ENCODE results near the gene INCA1. TPM values are rescaled to one million over a fixed set of nuclear protein-coding genes. Genes with fewer than 3 reads are reported as not detected.

The INCA1 gene
- polyA plus RNA-seq, 1 of the 3 experiments (the other 2 are of a cell fraction) = 1.2 TPM

- no peak overlapping the region for H3K4me3 ChIP-seq (ENCODE audit: low read depth in 2 of 2, low read length in 1 of 2)
- no peak overlapping the region for H3K27ac ChIP-seq (ENCODE audit: low read depth in 2 of 2, low read length in 1 of 2)
- no peak overlapping the region for H3K9ac ChIP-seq
- no peak overlapping the region for H2AFZ ChIP-seq (ENCODE audit: low read depth)
- CTCF ChIA-PET = interaction anchor here (1.1 to 6.6 kb wide), 5 partner anchors 7 to 89 kb away, joined by 3 to 52 read pairs (median 4); partner anchors contain the start of genes CHRNE and KIF1C
- H3F3A ChIP-seq (replicated peaks; ENCODE audit: insufficient read depth) = peaks cover 7% of the 10 kb centered on the region
- H3K36me3 ChIP-seq (replicated peaks in 1 of 2; ENCODE audit: control insufficient read depth in 1 of 2, insufficient read depth in 2 of 2, low read length in 1 of 2) = peaks cover 23 to 42% of the 10 kb centered on the region in 2 experiments
- TF ChIP-seq RCOR1 (IDR thresholded peaks at IDR 0.05; ENCODE audit: low read length) (no peak), USF1 (IDR thresholded peaks at IDR 0.05; ENCODE audit: borderline replicate concordance, low read depth) (no peak), FOSL2 (IDR thresholded peaks at IDR 0.05; ENCODE audit: borderline replicate concordance, low read depth) (no peak), EP300 (IDR thresholded peaks at IDR 0.05; ENCODE audit: borderline replicate concordance in 1 of 2, low read depth in 1 of 2, low read length in 1 of 2) (no peak), IRF3 (IDR thresholded peaks at IDR 0.05; ENCODE audit: low read depth, low read length) (no peak), POLR2AphosphoS5 (IDR thresholded peaks at IDR 0.05; ENCODE audit: low read depth, low read length) (no peak), TAF1 (IDR thresholded peaks at IDR 0.05; ENCODE audit: borderline replicate concordance, low read depth, low read length) (no peak), YY1 (IDR thresholded peaks at IDR 0.05; ENCODE audit: low read depth) (no peak), TCF12 (IDR thresholded peaks at IDR 0.05) (no peak), EZH2phosphoT487 (IDR thresholded peaks at IDR 0.05; ENCODE audit: borderline replicate concordance, low read depth) (no peak), MXI1 (IDR thresholded peaks at IDR 0.05; ENCODE audit: low read depth, low read length) (no peak)
- no peaks in the 10 kb centered on the region for H3K9me3 ChIP-seq
- no peak for DNase-seq
- no peaks in the 10 kb centered on the region for H3K27me3 ChIP-seq (ENCODE audit: insufficient read depth)
- H3K9me2 ChIP-seq = no peaks in the 10 kb centered on the region
- H3K4me1 ChIP-seq (ENCODE audit: control insufficient read depth in 1 of 2, insufficient read depth in 2 of 2, low read depth in 1 of 2, low read length in 1 of 2) = peaks cover 9 to 14% of the 10 kb centered on the region in 2 experiments; a peak in 2 of 4 replicates
- peaks cover 18% of the 10 kb centered on the region for H3K79me2 ChIP-seq (ENCODE audit: insufficient read depth)
- whole genome bisulfite sequencing (ENCODE audit: low lambda C conversion rate) = 89% methylated on average over 8 of the region's 10 CpGs
- no peak overlapping the region for H3K4me2 ChIP-seq
- POLR2A ChIA-PET = no interaction called here
- H4K20me1 ChIP-seq (ENCODE audit: insufficient read depth) = no peaks in the 10 kb centered on the region
Observed at GRCh38 chr17:4973256-4974114, 23.8 kb downstream of the INCA1 start.

GRCh38 chr17:4972752-4973151 lies 24.6 kb downstream of the INCA1 start:
- Histone ChIP-seq H3F3A (replicated peaks; ENCODE audit: insufficient read depth) (peaks cover 7% of the 10 kb centered on the region), H3K9me3 (no peaks in the 10 kb centered on the region), H3K36me3 (replicated peaks in 1 of 2; ENCODE audit: control insufficient read depth in 1 of 2, insufficient read depth in 2 of 2, low read length in 1 of 2) (peaks cover 18 to 35% of the 10 kb centered on the region in 2 experiments), H3K4me3 (ENCODE audit: low read depth in 2 of 2, low read length in 1 of 2) (no peak overlapping the region), H3K4me2 (no peak overlapping the region), H3K79me2 (ENCODE audit: insufficient read depth) (peaks cover 22% of the 10 kb centered on the region), H2AFZ (ENCODE audit: low read depth) (no peak overlapping the region), H4K20me1 (ENCODE audit: insufficient read depth) (no peaks in the 10 kb centered on the region), H3K27ac (ENCODE audit: low read depth in 2 of 2, low read length in 1 of 2) (no peak overlapping the region), H3K9me2 (no peaks in the 10 kb centered on the region), H3K27me3 (ENCODE audit: insufficient read depth) (no peaks in the 10 kb centered on the region), H3K9ac (no peak overlapping the region), H3K4me1 (ENCODE audit: control insufficient read depth in 1 of 2, insufficient read depth in 2 of 2, low read depth in 1 of 2, low read length in 1 of 2) (peaks cover 9 to 14% of the 10 kb centered on the region in 2 experiments; a peak in 2 of 4 replicates)
- WGBS (ENCODE audit: low lambda C conversion rate) = 93% methylated on average over 10 of the region's 12 CpGs
- POLR2A ChIA-PET = interaction anchor here (1.1 kb wide), 1 partner anchor 8 kb away, joined by 3 read pairs; no protein-coding TSS in a partner anchor
- no peak for DNase-seq
- CTCF ChIA-PET = interaction anchor here (1.1 to 6.6 kb wide), 4 partner anchors 7 to 69 kb away, joined by 3 to 52 read pairs (median 22); partner anchors contain the start of genes CAMTA2, CHRNE and KIF1C
- TF ChIP-seq IRF3 (IDR thresholded peaks at IDR 0.05; ENCODE audit: low read depth, low read length) (no peak), EP300 (IDR thresholded peaks at IDR 0.05; ENCODE audit: borderline replicate concordance in 1 of 2, low read depth in 1 of 2, low read length in 1 of 2) (no peak), FOSL2 (IDR thresholded peaks at IDR 0.05; ENCODE audit: borderline replicate concordance, low read depth) (no peak), FOXM1 (IDR thresholded peaks at IDR 0.05; ENCODE audit: low read depth) (no peak), FOXJ3 (CRISPR knock-in tag; IDR thresholded peaks at IDR 0.05) (no peak), SMC3 (IDR thresholded peaks at IDR 0.05; ENCODE audit: low read depth, low read length) (no peak), USF1 (IDR thresholded peaks at IDR 0.05; ENCODE audit: borderline replicate concordance, low read depth) (no peak)
